Measurements from ENCODE around the gene SP110. TPM values are rescaled to one million over a fixed set of nuclear protein-coding genes. Genes with fewer than 3 reads are reported as not detected.

Gene SP110
- total RNA-seq, 4 donors from 2014 or later: 11.8 to 32.7 (median 21.2) TPM

DNA sequence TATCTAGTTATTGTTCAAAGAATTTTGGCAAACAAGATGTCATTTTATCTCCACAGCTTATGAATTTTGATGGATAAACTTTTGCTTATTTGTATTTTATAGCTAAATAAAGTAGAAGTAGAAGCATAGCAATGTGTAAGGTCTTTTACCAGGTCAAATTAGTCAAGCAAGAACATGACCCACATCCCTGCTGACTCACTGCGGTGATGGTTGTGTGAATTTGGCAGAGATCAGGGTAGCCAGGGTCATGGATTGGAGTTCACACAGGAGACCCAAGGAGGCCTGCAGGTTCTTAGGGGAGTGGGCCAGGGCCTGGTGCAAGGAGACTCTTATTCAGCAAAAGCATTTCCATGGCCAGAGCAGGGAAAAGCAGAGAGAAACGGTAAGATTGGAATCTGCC, 24.4 kb upstream of the SP110 start:
- WGBS: 95% methylated on average over 2 of the region's 2 CpGs
- DNase-seq (ENCODE audit: low spot score in 2 of 2): no peak

DNA sequence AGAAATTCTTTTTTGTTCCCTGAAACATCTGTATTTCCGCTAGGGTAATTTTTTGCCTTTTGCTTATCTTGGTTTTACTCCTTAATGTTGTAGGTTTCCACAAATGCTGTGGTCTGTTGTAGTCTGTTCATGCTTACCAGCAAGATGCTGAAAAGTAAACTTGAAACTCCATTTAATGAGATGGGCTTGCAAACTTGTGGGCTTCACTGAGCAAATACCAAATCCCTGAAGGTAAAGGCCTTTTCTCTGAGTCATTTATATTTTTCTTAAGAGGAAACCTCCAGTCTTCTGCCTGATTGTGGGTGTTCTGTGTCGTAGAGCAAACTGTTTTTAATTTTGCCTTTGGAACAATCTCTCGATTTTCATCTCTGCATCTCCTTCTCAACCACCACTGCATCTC, 15.1 kb upstream of the SP110 start:
- TF ChIP-seq POLR2AphosphoS5 (IDR thresholded peaks at IDR 0.05): no peak
- no peak for TF ChIP-seq POLR2A (IDR thresholded peaks at IDR 0.05)
- TF ChIP-seq, protein P1, sequence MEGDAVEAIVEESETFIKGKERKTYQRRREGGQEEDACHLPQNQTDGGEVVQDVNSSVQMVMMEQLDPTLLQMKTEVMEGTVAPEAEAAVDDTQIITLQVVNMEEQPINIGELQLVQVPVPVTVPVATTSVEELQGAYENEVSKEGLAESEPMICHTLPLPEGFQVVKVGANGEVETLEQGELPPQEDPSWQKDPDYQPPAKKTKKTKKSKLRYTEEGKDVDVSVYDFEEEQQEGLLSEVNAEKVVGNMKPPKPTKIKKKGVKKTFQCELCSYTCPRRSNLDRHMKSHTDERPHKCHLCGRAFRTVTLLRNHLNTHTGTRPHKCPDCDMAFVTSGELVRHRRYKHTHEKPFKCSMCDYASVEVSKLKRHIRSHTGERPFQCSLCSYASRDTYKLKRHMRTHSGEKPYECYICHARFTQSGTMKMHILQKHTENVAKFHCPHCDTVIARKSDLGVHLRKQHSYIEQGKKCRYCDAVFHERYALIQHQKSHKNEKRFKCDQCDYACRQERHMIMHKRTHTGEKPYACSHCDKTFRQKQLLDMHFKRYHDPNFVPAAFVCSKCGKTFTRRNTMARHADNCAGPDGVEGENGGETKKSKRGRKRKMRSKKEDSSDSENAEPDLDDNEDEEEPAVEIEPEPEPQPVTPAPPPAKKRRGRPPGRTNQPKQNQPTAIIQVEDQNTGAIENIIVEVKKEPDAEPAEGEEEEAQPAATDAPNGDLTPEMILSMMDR (IDR thresholded peaks at IDR 0.05): no peak
- TF ChIP-seq EP300 (IDR thresholded peaks at IDR 0.05): no peak
- Histone ChIP-seq H3K9me3 (peaks cover 10% of the 10 kb centered on the region), H3K27me3 (no peaks in the 10 kb centered on the region), H3K4me3 (no peak overlapping the region), H3K27ac (no peak overlapping the region), H3K36me3 (no peaks in the 10 kb centered on the region), H3K4me1 (no peaks in the 10 kb centered on the region)
- no peak for DNase-seq (ENCODE audit: low spot score in 2 of 2)
- 78% methylated on average over 3 of the region's 3 CpGs for WGBS

More for the DNA sequence above, 24.4 kb upstream of the SP110 start:
- Histone ChIP-seq H3K4me3 (no peak overlapping the region), H3K36me3 (no peaks in the 10 kb centered on the region), H3K4me1 (no peaks in the 10 kb centered on the region), H3K9me3 (no peaks in the 10 kb centered on the region), H3K27ac (no peak overlapping the region), H3K27me3 (no peaks in the 10 kb centered on the region)
- TF ChIP-seq POLR2AphosphoS5 (IDR thresholded peaks at IDR 0.05) (no peak), EP300 (IDR thresholded peaks at IDR 0.05) (no peak), POLR2A (IDR thresholded peaks at IDR 0.05) (no peak)
- TF ChIP-seq, protein P1 (IDR thresholded peaks at IDR 0.05): no peak

DNA sequence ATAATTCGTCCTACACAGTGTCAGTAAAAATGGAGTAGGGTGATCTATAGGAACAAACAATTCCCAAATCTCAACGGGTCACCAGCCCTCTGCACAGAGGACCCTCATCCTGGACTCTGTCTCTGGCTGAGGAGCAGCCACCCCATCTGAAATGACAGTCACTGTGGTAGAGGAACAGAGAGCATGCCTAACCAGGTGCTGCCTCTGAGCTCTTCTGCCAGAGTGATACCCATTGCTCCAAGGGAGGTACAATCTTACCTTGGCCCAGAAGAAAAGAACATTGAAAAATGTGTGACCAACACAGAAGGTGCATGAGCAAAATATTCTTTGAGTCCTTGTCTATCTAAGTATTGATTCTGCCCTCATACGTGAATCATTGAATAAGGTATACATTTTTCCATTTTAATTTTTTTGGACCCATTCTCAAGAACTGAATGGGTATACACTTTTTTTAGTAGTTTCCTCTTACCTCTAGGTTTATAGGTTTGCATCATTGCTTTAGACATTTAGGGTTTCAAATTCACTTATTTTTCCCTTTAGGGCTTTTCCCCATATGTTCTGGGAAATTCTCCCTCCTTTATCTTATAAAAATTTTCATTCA, 14.4 kb upstream of the SP110 start:
- no peak overlapping the region for H3K4me3 ChIP-seq
- no peaks in the 10 kb centered on the region for H3K4me1 ChIP-seq
- WGBS: 85% methylated on average over 3 of the region's 3 CpGs

DNA sequence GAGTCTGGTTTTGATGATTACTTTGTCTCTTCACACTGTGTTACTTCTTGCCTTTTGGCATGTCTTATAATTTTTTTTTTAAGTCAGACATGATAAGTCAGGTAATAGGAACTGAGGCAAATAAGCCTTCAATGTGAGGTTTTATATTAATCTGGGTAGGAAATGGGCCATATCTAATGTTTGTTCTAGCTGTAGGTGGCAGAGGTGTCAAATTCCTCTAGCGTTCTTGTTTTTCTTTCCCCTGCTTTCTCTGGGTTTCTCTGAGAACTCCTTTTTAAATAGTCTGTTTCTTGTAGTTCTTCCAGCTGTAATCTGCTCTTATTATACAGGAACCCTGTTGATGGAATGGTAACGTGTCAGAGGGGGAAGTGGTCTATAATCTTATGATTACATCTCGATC, 11.5 kb upstream of the SP110 start:
- Histone ChIP-seq H3K4me1 (no peaks in the 10 kb centered on the region), H3K27ac (no peak overlapping the region), H3K9me3 (peaks cover 10% of the 10 kb centered on the region), H3K27me3 (no peaks in the 10 kb centered on the region), H3K36me3 (no peaks in the 10 kb centered on the region), H3K4me3 (no peak overlapping the region)
- DNase-seq (ENCODE audit: low spot score in 2 of 2): no peak
- 64% methylated on average over 3 of the region's 3 CpGs for WGBS
- TF ChIP-seq, protein P1 (IDR thresholded peaks at IDR 0.05): no peak
- no peak for TF ChIP-seq POLR2AphosphoS5 (IDR thresholded peaks at IDR 0.05)
- no peak for TF ChIP-seq EP300 (IDR thresholded peaks at IDR 0.05)
- TF ChIP-seq POLR2A (IDR thresholded peaks at IDR 0.05): no peak

More for the DNA sequence above, 14.4 kb upstream of the SP110 start:
- TF ChIP-seq POLR2AphosphoS5 (IDR thresholded peaks at IDR 0.05) (no peak), EP300 (IDR thresholded peaks at IDR 0.05) (no peak), POLR2A (IDR thresholded peaks at IDR 0.05) (no peak)
- TF ChIP-seq, protein P1 (IDR thresholded peaks at IDR 0.05): no peak
- Histone ChIP-seq H3K9me3 (peaks cover 10% of the 10 kb centered on the region), H3K27ac (no peak overlapping the region), H3K36me3 (no peaks in the 10 kb centered on the region), H3K27me3 (no peaks in the 10 kb centered on the region)
- DNase-seq (ENCODE audit: low spot score in 2 of 2): no peak

DNA sequence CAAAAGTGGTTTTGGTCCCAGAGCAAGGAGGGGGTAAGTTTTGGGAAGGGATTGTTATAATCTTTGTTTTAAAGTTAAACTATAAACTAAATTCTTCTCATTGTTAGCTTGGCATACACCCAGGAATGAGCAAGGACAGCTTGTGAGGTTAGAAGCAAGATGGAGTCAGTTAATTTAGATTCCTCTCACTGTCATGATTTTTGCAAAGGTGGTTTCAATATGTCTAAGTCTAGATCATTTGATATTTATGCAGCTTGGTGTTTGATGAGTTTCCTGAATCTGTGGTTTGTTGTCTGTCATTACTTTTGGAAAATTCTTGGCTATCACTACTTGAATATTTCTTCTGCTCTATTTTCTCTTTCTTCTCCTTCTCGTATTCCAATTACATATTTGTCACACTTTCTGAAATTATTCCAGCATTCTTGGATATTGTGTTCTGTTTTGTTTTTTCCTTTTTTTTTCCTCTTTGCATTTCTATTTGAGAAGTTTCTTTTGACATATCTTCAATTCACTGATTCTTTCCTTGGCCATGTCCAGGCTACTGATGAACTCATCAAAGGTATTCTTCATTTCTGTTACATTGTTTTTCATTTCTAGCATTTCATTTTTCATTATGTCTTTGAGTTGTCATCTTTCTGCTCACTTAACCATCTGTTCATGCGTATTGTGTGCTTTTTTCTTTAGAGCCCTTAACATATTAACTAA, 10.9 kb upstream of the SP110 start:
- Histone ChIP-seq H3K36me3 (no peaks in the 10 kb centered on the region), H3K4me3 (no peak overlapping the region), H3K9me3 (peaks cover 10% of the 10 kb centered on the region), H3K4me1 (no peaks in the 10 kb centered on the region), H3K27ac (no peak overlapping the region), H3K27me3 (no peaks in the 10 kb centered on the region)
- WGBS: 83% methylated on average over 2 of the region's 2 CpGs
- TF ChIP-seq POLR2A (IDR thresholded peaks at IDR 0.05) (no peak), POLR2AphosphoS5 (IDR thresholded peaks at IDR 0.05) (no peak), EP300 (IDR thresholded peaks at IDR 0.05) (no peak)
- TF ChIP-seq, protein P1 (IDR thresholded peaks at IDR 0.05): no peak
- no peak for DNase-seq (ENCODE audit: low spot score in 2 of 2)
